Esophagus muscularis mucosa (tissue), 3 donors: ENCODE results near the gene CCT7.

Experiments used
- POLR2A ChIP-seq: fragments of 450-650 bp; IDR thresholded peaks from one replicate; pipeline ENCODE4 v1.6.1; 2017; ENCODE audit warnings: antibody characterized with exemption, moderate library complexity, mild to moderate bottlenecking, low read depth
- TF ChIP-seq, protein P1 (sequence below), 3 experiments: fragments of 200-600 bp in 2 of 3; fragments of 450-650 bp in 1 of 3; sonication (generic) in 2 of 3; IDR thresholded peaks; one replicate each; pipeline ENCODE4 v1.5.1; 2017 to 2019; ENCODE audit warnings: antibody characterized with exemption in 3 of 3, mild to moderate bottlenecking in 2 of 3, moderate library complexity in 1 of 3

DNA sequence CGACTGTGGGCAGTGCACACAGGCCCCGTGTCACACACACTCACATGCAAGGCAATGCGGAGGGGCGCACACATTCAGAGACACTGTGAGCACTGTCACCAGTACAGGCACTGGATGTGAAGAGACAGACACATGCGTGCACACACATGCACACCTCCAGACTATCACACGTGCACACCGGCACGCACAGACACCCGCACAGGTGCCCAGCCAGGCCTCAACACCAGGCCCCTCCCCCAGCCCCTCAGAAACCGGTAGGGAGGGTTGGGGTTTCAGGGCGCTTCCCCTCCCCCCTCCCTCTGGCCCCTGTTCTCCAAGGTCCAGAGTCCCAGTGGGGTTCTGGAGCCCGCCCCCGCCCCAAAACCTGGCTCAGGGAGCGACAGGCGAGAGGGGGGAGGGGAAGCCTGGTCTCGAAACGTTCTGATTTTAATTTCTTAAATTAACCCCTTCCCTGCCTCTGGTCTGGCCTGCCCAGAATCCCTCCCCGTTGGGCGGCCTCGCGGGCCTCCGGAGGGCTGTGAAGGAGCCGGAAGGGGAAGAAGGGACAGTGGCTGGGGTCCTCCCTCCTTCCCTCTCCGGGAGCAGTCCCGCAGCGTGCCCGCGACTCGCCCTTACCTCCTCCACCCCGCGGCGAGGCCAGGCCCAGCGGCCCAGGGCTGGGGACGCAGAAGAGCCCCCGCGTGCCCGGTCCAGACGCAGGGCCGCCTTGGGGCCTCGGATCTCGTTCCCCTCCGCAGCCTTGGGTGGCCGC, 49.6 kb downstream of the CCT7 start:
- TF ChIP-seq, protein P1, sequence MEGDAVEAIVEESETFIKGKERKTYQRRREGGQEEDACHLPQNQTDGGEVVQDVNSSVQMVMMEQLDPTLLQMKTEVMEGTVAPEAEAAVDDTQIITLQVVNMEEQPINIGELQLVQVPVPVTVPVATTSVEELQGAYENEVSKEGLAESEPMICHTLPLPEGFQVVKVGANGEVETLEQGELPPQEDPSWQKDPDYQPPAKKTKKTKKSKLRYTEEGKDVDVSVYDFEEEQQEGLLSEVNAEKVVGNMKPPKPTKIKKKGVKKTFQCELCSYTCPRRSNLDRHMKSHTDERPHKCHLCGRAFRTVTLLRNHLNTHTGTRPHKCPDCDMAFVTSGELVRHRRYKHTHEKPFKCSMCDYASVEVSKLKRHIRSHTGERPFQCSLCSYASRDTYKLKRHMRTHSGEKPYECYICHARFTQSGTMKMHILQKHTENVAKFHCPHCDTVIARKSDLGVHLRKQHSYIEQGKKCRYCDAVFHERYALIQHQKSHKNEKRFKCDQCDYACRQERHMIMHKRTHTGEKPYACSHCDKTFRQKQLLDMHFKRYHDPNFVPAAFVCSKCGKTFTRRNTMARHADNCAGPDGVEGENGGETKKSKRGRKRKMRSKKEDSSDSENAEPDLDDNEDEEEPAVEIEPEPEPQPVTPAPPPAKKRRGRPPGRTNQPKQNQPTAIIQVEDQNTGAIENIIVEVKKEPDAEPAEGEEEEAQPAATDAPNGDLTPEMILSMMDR (IDR thresholded peaks at IDR 0.05) = no peak
- TF ChIP-seq POLR2A = no peak
